Measurements from ENCODE around the gene DOCK3. TPM values are rescaled to one million over a fixed set of nuclear protein-coding genes. Genes with fewer than 3 reads are reported as not detected.

DOCK3 gene
- total and polyA plus RNA-seq, 2 donors (not counting 3 experiments of a cell fraction or from before 2014, with no cell fraction given) = 0.08 to 0.13 TPM

- TF ChIP-seq POLR2AphosphoS5 (IDR thresholded peaks at IDR 0.05; ENCODE audit: insufficient read depth, low read depth, low read length) (no peak), POLR2A (IDR thresholded peaks at IDR 0.05; ENCODE audit: low read depth, low read length) (no peak), FOS (IDR thresholded peaks at IDR 0.05; ENCODE audit: borderline replicate concordance, insufficient read depth, low read length) (no peak), JUN (IDR thresholded peaks at IDR 0.05; ENCODE audit: borderline replicate concordance, insufficient read depth, insufficient read length, low read depth) (no peak), EZH2 (IDR thresholded peaks at IDR 0.05; ENCODE audit: borderline replicate concordance, low read depth, low read length, severe bottlenecking) (no peak), MYC (IDR thresholded peaks at IDR 0.05; ENCODE audit: low read depth, low read length) (no peak), MAX (IDR thresholded peaks at IDR 0.05; ENCODE audit: insufficient read depth, insufficient read length) (no peak), GATA2 (IDR thresholded peaks at IDR 0.05; ENCODE audit: insufficient read depth, insufficient read length, low read depth, low read length) (no peak), CTCF (IDR thresholded peaks at IDR 0.05; ENCODE audit: extremely low read depth in 1 of 2, insufficient read depth in 1 of 2, low read depth in 1 of 2, low read length in 2 of 2) (no peak)
- H2AFZ ChIP-seq (ENCODE audit: low read depth, low read length) = no peak overlapping the region
- H3K27me3 ChIP-seq (ENCODE audit: control insufficient read depth in 2 of 2, insufficient read depth in 2 of 2, low read length in 2 of 2) = no peaks in the 10 kb centered on the region
- no peak overlapping the region for H3K9ac ChIP-seq (replicated peaks; ENCODE audit: extremely low read depth, insufficient read depth, low read length)
- FAIRE-seq = no peak
- H4K20me1 ChIP-seq (replicated peaks; ENCODE audit: control insufficient read depth, extremely low read depth, insufficient read depth, low read length) = no peaks in the 10 kb centered on the region
- no peaks in the 10 kb centered on the region for H3K9me3 ChIP-seq (replicated peaks; ENCODE audit: control insufficient read depth, insufficient read depth, low read length)
- no peaks in the 10 kb centered on the region for H3K9me1 ChIP-seq (replicated peaks; ENCODE audit: control insufficient read depth, extremely low read depth, insufficient read depth, low read length)
- no peak overlapping the region for H3K4me3 ChIP-seq (replicated peaks in 1 of 3; ENCODE audit: insufficient read depth in 1 of 3, low read depth in 1 of 3, low read length in 3 of 3)
- ChIA-PET CTCF (no interaction called here), POLR2A (no interaction called here)
- H3K36me3 ChIP-seq (ENCODE audit: control insufficient read depth in 2 of 2, extremely low read depth in 1 of 2, insufficient read depth in 2 of 2, low read length in 2 of 2) = no peaks in the 10 kb centered on the region
- H3K79me2 ChIP-seq (ENCODE audit: control insufficient read depth, insufficient read depth, low read length) = no peaks in the 10 kb centered on the region
- intact Hi-C loops (cut with micrococcal nuclease) (no loop called here), dilution Hi-C loops (cut with MboI; ENCODE audit: extremely low pct_ligation_motif_present, low sequenced_read_pairs) (no loop called here)
- no TSS peak for BruUV-seq (replicated peaks)
- no peak overlapping the region for H3K4me2 ChIP-seq (ENCODE audit: insufficient read depth, low read length)
- no peak overlapping the region for H3K27ac ChIP-seq (ENCODE audit: insufficient read depth, low read depth, low read length)
- no peaks in the 10 kb centered on the region for H3K4me1 ChIP-seq (ENCODE audit: control insufficient read depth, extremely low read depth, insufficient read depth, low read length)
- no peak for DNase-seq (ENCODE audit: low read depth, low spot score)
Measured at GRCh38 chr3:51275111-51275805, 600.5 kb downstream of the DOCK3 start.

Data from endothelial cell of umbilical vein (primary cell).